ENCODE results near the gene PIGK.
A peak's percentile ranks its signal among the peaks of the same experiment; 100 is the strongest.
"Not testable (repeated sequence)": the region's sequence is repeated elsewhere in the genome, so short reads cannot be mapped to it uniquely, and the experiment has no call there.

The PIGK gene

GRCh38 chr1:77170687-77171086 lies 48.5 kb downstream of the PIGK start:
- DNase-seq = no peak
- Mint-ChIP-seq H3K4me3 (no peak overlapping the region), H3K9me3 (peaks cover 32% of the 10 kb centered on the region), H3K27ac (no peak overlapping the region), H3K36me3 (ENCODE audit: low read depth) (peaks cover 34% of the 10 kb centered on the region), H3K27me3 (ENCODE audit: low read depth, poor library complexity) (no peaks in the 10 kb centered on the region), H3K4me1 (no peaks in the 10 kb centered on the region)
- TF ChIP-seq CTCF (IDR thresholded peaks at IDR 0.05) = no peak

GRCh38 chr1:77168358-77168757 lies 50.9 kb downstream of the PIGK start:
- H3K27me3 Mint-ChIP-seq (ENCODE audit: low read depth, poor library complexity) = no peaks in the 10 kb centered on the region
- no peak overlapping the region for H3K27ac Mint-ChIP-seq
- DNase-seq = no peak
- TF ChIP-seq CTCF (IDR thresholded peaks at IDR 0.05) = no peak
- no peaks in the 10 kb centered on the region for H3K4me1 Mint-ChIP-seq
- H3K36me3 Mint-ChIP-seq (ENCODE audit: low read depth) = peaks cover 13% of the 10 kb centered on the region
- peaks cover 9% of the 10 kb centered on the region for H3K9me3 Mint-ChIP-seq
- H3K4me3 Mint-ChIP-seq = no peak overlapping the region

- Mint-ChIP-seq H3K4me1 (no peaks in the 10 kb centered on the region), H3K4me3 (no peak overlapping the region), H3K27me3 (ENCODE audit: low read depth, poor library complexity) (no peaks in the 10 kb centered on the region), H3K9me3 (peaks cover 8% of the 10 kb centered on the region), H3K36me3 (ENCODE audit: low read depth) (peaks cover 23% of the 10 kb centered on the region), H3K27ac (no peak overlapping the region)
- TF ChIP-seq CTCF (IDR thresholded peaks at IDR 0.05) = no peak
- no peak for DNase-seq
Measured at GRCh38 chr1:77164434-77164944, 54.7 kb downstream of the PIGK start.

- not testable (repeated sequence) for DNase-seq; H3K4me1 Mint-ChIP-seq; H3K27me3 Mint-ChIP-seq (ENCODE audit: low read depth, poor library complexity); H3K4me3 Mint-ChIP-seq; H3K27ac Mint-ChIP-seq
- peaks cover 49% of the 10 kb centered on the region for H3K36me3 Mint-ChIP-seq (ENCODE audit: low read depth)
- peaks cover 26% of the 10 kb centered on the region for H3K9me3 Mint-ChIP-seq
Measured at GRCh38 chr1:77159706-77160105, 59.5 kb downstream of the PIGK start.

GRCh38 chr1:77156214-77156613 lies 63.0 kb downstream of the PIGK start:
- no peak overlapping the region for H3K4me3 Mint-ChIP-seq
- DNase-seq = no peak
- peaks cover 45% of the 10 kb centered on the region for H3K9me3 Mint-ChIP-seq
- H3K36me3 Mint-ChIP-seq (ENCODE audit: low read depth) = peaks cover 71% of the 10 kb centered on the region
- H3K27ac Mint-ChIP-seq = no peak overlapping the region
- H3K27me3 Mint-ChIP-seq (ENCODE audit: low read depth, poor library complexity) = no peaks in the 10 kb centered on the region
- no peaks in the 10 kb centered on the region for H3K4me1 Mint-ChIP-seq
- TF ChIP-seq CTCF (IDR thresholded peaks at IDR 0.05) = no peak

- Mint-ChIP-seq H3K9me3 (peaks cover 4% of the 10 kb centered on the region), H3K27me3 (ENCODE audit: low read depth, poor library complexity) (peaks cover 3% of the 10 kb centered on the region), H3K4me3 (no peak overlapping the region), H3K27ac (peak overlapping the region; percentile 54), H3K4me1 (no peaks in the 10 kb centered on the region), H3K36me3 (ENCODE audit: low read depth) (peaks cover 13% of the 10 kb centered on the region)
- no peak for TF ChIP-seq CTCF (IDR thresholded peaks at IDR 0.05)
- no peak for DNase-seq
Measured at GRCh38 chr1:77146270-77146669, 73.0 kb downstream of the PIGK start.

Measured in nephron progenitor cell (in vitro differentiated cells).